A549 (cell line): ENCODE results near the gene SRM. TPM values are rescaled to one million over a fixed set of nuclear protein-coding genes. Genes with fewer than 3 reads are reported as not detected.
"Not testable (repeated sequence)": the region's sequence is repeated elsewhere in the genome, so short reads cannot be mapped to it uniquely, and the experiment has no call there.

Experiments
- ATAC-seq, 2 experiments: fragments of 200-7000 bp in 1 of 2; fragments of >200 bp in 1 of 2; cut with Nextera tagmentation in 1 of 2; cut with Tn5 transposase in 1 of 2; 3 replicates each; pipeline versions ENCODE4 v1.8.0 to v1.9.1; 2018 to 2020; ENCODE audit warnings: mild to moderate bottlenecking in 1 of 2, moderate library complexity in 1 of 2
- CTCF ChIA-PET: fragments of 300-600 bp; sonication (Branson Sonifier 250); formaldehyde crosslinking; extraction: SDS; loops from one replicate; lab custom pipeline; 2021; ENCODE audit warnings: antibody characterized with exemption, inconsistent platforms; lab: Yijun Ruan, JAX
- POLR2A ChIA-PET: fragments of 350-600 bp; formaldehyde crosslinking; extraction: SDS; loops from one replicate; lab custom pipeline; 2021; ENCODE audit warnings: antibody characterized with exemption, inconsistent platforms; lab: Yijun Ruan, JAX
- DNase-seq, 2 experiments: peaks; one replicate each; pipeline versions ENCODE4 v3.0.0 to v3.0.0-alpha.2; 2011 to 2016; ENCODE audit warnings: low read depth in 1 of 2, low spot score in 1 of 2
- FAIRE-seq: peaks from 2 replicates; lab custom pipeline; 2011; peaks lifted over from hg19 to GRCh38; lab: Jason Lieb, UNC
- H3K27ac ChIP-seq, 2 experiments: fragments of >200 bp; sonication (Bioruptor Twin); formaldehyde crosslinking; 3 replicates each; pipeline ENCODE4 v1.5.1; 2016 to 2017
- H3K4me1 ChIP-seq: fragments of >200 bp; sonication (Bioruptor Twin); formaldehyde crosslinking; 3 replicates; pipeline ENCODE4 v1.6.1; 2016
- H3K4me2 ChIP-seq: fragments of >200 bp; sonication (Bioruptor Twin); formaldehyde crosslinking; 3 replicates; pipeline ENCODE4 v1.6.1; 2016
- H3K4me3 ChIP-seq: fragments of >200 bp; sonication (Bioruptor Twin); formaldehyde crosslinking; 3 replicates; pipeline ENCODE4 v1.5.1; 2016
- H3K9me3 ChIP-seq: fragments of >200 bp; sonication (Bioruptor Twin); formaldehyde crosslinking; 3 replicates; pipeline ENCODE4 v1.6.1; 2016
- BHLHE40 ChIP-seq: IDR thresholded peaks from 2 replicates; pipeline ENCODE4 v1.6.1; 2012; ENCODE audit warnings: low read depth, low read length, inconsistent platforms
- CHD2 ChIP-seq: fragments of 150-350 bp; IDR thresholded peaks from 2 replicates; pipeline ENCODE4 v1.6.1; 2014; ENCODE audit warnings: low read length; ENCODE audit not compliant: partially characterized antibody
- EHF ChIP-seq: fragments of 250-450 bp; sonication (Bioruptor Pico); IDR thresholded peaks from 2 replicates; pipeline ENCODE4 v1.5.0; 2020; ENCODE audit warnings: mild to moderate bottlenecking
- FOSB ChIP-seq: fragments of 250-450 bp; sonication (Bioruptor Pico); IDR thresholded peaks from 2 replicates; pipeline ENCODE4 v1.5.0; 2020; ENCODE audit warnings: mild to moderate bottlenecking, moderate library complexity
- HEYL ChIP-seq: fragments of 250-450 bp; sonication (Bioruptor Pico); IDR thresholded peaks from 2 replicates; pipeline ENCODE4 v1.8.0; 2021; ENCODE audit warnings: mild to moderate bottlenecking, moderate library complexity
- HOXB5 ChIP-seq: fragments of 250-450 bp; sonication (Bioruptor Pico); IDR thresholded peaks from 2 replicates; pipeline ENCODE4 v1.5.0; 2020; ENCODE audit warnings: mild to moderate bottlenecking, moderate library complexity
- MAZ ChIP-seq: fragments of 150-350 bp; IDR thresholded peaks from 2 replicates; pipeline ENCODE4 v1.6.1; 2014; ENCODE audit warnings: antibody characterized with exemption, low read depth, low read length, borderline replicate concordance
- MYC ChIP-seq: IDR thresholded peaks from 2 replicates; pipeline ENCODE4 v1.6.1; 2012; ENCODE audit warnings: mild to moderate bottlenecking, inconsistent platforms, low read length, improper control_type of control experiment, borderline replicate concordance
- NPAS2 ChIP-seq: fragments of 250-450 bp; sonication (Bioruptor Pico); IDR thresholded peaks from 2 replicates; pipeline ENCODE4 v1.8.0; 2022; ENCODE audit warnings: mild to moderate bottlenecking, moderate library complexity, borderline replicate concordance
- NR3C1 ChIP-seq: fragments of >200 bp; sonication (Bioruptor Twin); formaldehyde crosslinking; IDR thresholded peaks from 3 replicates; pipeline ENCODE4 v1.6.1; 2017
- PHF8 ChIP-seq: fragments of 200-600 bp; sonication (generic); IDR thresholded peaks from 2 replicates; pipeline ENCODE4 v1.6.1; 2016; ENCODE audit warnings: low read depth, mild to moderate bottlenecking, antibody characterized with exemption, moderate library complexity, borderline replicate concordance
- RNF2 ChIP-seq: fragments of 200-600 bp; sonication (generic); IDR thresholded peaks from 2 replicates; pipeline ENCODE4 v1.6.1; 2016; ENCODE audit warnings: low read depth, mild to moderate bottlenecking, antibody characterized with exemption, moderate library complexity, borderline replicate concordance
- TFCP2L1 ChIP-seq: fragments of 250-450 bp; sonication (Bioruptor Pico); IDR thresholded peaks from 2 replicates; pipeline ENCODE4 v1.5.0; 2021; ENCODE audit warnings: mild to moderate bottlenecking
- ZSCAN20 ChIP-seq: fragments of 250-450 bp; sonication (Bioruptor Pico); IDR thresholded peaks from 2 replicates; pipeline ENCODE4 v1.8.0; 2022; ENCODE audit warnings: mild to moderate bottlenecking, moderate library complexity
- WGBS: methylation state at CpG from one replicate; pipeline ENCODE4 v1.1.6; 2017; ENCODE audit errors: missing lambda C conversion rate; 5-methylcytosine and 5-hydroxymethylcytosine counted together
- polyA plus RNA-seq, 4 experiments: library from polyadenylated mRNA; depleted of rRNA in 3 of 4; stranded (reverse); fragments of >200 nt; fragmentation: RNase III in 1 of 4; extraction: RNeasy Plus Mini Kit Qiagen cat#74134 plus additional on column Dnase treatment in 1 of 4; gene quantifications; 2 replicates in 3 of 4; 3 replicates in 1 of 4; pipeline ENCODE4 v1.2.3, GENCODE V29; 2011 to 2017
- TF ChIP-seq, protein P1 (sequence below): fragments of >200 bp; sonication (Bioruptor Twin); formaldehyde crosslinking; IDR thresholded peaks from 3 replicates; pipeline ENCODE4 v1.5.1; 2016
- TF ChIP-seq, protein P2 (sequence below): fragments of >200 bp; sonication (Bioruptor Twin); formaldehyde crosslinking; IDR thresholded peaks from 3 replicates; pipeline ENCODE4 v1.6.1; 2016

The SRM gene
- polyA plus RNA-seq, 2 of the 4 experiments (the other 2 are of a cell fraction), result 30.8 to 87.8 TPM

DNA sequence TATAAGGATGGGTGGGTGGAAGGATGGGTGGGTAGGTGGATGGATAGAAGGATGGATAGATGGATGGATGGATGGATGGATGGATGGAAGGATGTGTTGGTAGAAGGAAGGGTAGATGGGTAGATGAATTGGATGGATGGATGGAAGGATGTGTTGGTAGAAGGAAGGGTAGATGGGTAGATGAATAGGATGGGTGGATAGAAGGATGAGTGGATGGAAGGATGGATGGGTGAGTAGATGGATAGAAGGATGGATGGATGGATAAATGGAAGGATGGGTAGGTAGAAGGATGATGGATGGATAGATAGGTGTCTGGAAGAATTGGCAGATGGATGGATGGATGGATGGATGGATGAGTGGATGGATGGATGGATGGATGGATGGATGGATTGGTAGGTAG is 18.8 kb downstream of the SRM start:
- Histone ChIP-seq H3K27ac (no peak overlapping the region), H3K4me2 (no peak overlapping the region), H3K4me3 (no peak overlapping the region), H3K4me1 (no peaks in the 10 kb centered on the region), H3K9me3 (no peaks in the 10 kb centered on the region)
- ATAC-seq (no peak), DNase-seq (no peak), FAIRE-seq (no peak)
- ChIA-PET POLR2A (no interaction called here), CTCF (interaction anchor here (1.4 kb wide), 1 partner anchor 20 kb away, joined by 3 read pairs; no protein-coding TSS in a partner anchor)
- no peak for TF ChIP-seq BHLHE40
- no peak for TF ChIP-seq ZSCAN20 (CRISPR knock-in tag)

DNA sequence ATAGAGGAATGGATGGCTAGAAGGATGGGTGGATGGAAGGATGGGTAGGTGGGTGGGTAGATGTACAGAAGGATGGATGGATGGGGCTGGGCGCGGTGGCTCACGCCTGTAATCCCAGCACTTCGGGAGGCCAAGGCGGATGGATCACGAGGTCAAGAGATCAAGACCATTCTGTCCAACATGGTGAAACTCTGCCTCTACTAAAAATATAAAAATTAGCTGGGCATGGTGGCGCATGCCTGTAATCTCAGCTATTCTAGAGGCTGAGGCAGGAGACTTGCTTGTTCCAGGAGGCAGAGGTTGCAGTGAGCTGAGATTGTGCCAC is 19.8 kb downstream of the SRM start:
- H3K4me3 ChIP-seq, POLR2A ChIA-PET, DNase-seq, H3K4me2 ChIP-seq, ATAC-seq, H3K9me3 ChIP-seq, H3K27ac ChIP-seq, FAIRE-seq, H3K4me1 ChIP-seq: not testable (repeated sequence)
- CTCF ChIA-PET, result interaction anchor here (0.7 kb wide), 1 partner anchor 20 kb away, joined by 3 read pairs; the partner anchor contains the start of gene SRM
- WGBS, result 61% methylated on average over 7 of the region's 7 CpGs

DNA sequence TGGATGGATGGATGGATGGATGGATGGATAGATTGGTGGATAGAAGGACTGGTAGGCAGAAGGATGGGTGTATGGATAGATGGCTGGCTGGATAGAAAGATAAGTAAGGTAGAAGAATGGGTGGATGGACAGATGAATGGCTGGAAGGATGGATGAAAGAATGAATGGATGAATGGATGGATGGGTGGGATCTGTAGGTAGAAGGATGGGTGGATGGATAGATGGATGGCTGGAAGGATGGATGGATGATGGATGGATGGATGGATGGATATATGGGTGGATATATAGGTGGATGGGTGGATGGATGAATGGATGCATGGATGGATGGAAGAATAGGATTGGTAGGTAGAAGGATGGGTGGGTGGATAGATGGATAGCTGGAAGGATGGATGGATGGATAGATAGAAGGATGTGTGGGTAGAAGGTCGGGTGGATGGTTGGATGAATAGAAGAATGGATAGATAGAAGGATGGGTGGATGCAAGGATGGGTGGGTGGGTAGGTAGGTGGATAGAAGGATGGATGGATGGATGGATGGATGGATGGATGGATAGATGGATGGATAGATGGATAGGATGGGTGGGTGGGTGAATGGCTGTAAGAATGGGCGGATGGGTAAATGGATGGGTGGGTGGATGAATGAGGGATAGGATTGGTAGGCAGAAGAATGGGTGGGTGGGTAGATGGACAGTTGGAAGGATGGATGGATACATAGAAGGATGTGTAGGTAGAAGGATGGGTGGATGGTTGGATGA is 20.3 kb downstream of the SRM start:
- POLR2A ChIA-PET, result no interaction called here
- Histone ChIP-seq H3K9me3 (no peaks in the 10 kb centered on the region), H3K4me3 (no peak overlapping the region), H3K4me2 (no peak overlapping the region), H3K27ac (no peak overlapping the region), H3K4me1 (no peaks in the 10 kb centered on the region)
- ATAC-seq (no peak), DNase-seq (no peak), FAIRE-seq (no peak)
- CTCF ChIA-PET, result interaction anchor here (0.7 to 4.8 kb wide), 5 partner anchors 17 to 680 kb away, joined by 3 to 124 read pairs (median 15); partner anchors contain the start of gene SRM
- TF ChIP-seq MAZ, result no peak
- TF ChIP-seq HOXB5 (CRISPR knock-in tag), result no peak
- no peak for TF ChIP-seq NR3C1
- TF ChIP-seq, protein P1, sequence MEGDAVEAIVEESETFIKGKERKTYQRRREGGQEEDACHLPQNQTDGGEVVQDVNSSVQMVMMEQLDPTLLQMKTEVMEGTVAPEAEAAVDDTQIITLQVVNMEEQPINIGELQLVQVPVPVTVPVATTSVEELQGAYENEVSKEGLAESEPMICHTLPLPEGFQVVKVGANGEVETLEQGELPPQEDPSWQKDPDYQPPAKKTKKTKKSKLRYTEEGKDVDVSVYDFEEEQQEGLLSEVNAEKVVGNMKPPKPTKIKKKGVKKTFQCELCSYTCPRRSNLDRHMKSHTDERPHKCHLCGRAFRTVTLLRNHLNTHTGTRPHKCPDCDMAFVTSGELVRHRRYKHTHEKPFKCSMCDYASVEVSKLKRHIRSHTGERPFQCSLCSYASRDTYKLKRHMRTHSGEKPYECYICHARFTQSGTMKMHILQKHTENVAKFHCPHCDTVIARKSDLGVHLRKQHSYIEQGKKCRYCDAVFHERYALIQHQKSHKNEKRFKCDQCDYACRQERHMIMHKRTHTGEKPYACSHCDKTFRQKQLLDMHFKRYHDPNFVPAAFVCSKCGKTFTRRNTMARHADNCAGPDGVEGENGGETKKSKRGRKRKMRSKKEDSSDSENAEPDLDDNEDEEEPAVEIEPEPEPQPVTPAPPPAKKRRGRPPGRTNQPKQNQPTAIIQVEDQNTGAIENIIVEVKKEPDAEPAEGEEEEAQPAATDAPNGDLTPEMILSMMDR, result no peak
- no peak for TF ChIP-seq PHF8
- no peak for TF ChIP-seq MYC
- no peak for TF ChIP-seq TFCP2L1 (CRISPR knock-in tag)
- TF ChIP-seq FOSB (CRISPR knock-in tag), result no peak
- TF ChIP-seq BHLHE40, result no peak
- TF ChIP-seq CHD2, result no peak
- TF ChIP-seq, protein P2, sequence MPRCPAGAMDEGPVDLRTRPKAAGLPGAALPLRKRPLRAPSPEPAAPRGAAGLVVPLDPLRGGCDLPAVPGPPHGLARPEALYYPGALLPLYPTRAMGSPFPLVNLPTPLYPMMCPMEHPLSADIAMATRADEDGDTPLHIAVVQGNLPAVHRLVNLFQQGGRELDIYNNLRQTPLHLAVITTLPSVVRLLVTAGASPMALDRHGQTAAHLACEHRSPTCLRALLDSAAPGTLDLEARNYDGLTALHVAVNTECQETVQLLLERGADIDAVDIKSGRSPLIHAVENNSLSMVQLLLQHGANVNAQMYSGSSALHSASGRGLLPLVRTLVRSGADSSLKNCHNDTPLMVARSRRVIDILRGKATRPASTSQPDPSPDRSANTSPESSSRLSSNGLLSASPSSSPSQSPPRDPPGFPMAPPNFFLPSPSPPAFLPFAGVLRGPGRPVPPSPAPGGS, result no peak
- no peak for TF ChIP-seq RNF2
- TF ChIP-seq EHF (CRISPR knock-in tag), result no peak
- TF ChIP-seq NPAS2 (CRISPR knock-in tag), result no peak
- no peak for TF ChIP-seq HEYL
- WGBS, result 5% methylated on average over 2 of the region's 2 CpGs
